Activated naive CD8-positive, alpha-beta T cell treated with anti-CD3 and anti-CD28 coated beads, Interleukin-2, amount 50 U/mL, for 24 hours (primary cell): Measurements from ENCODE around the gene GRK6.

Experiments
- ATAC-seq: fragments of 150-1000 bp; cut with Tn5 transposase; one replicate; pipeline ENCODE4 v1.10.0; 2021
- DNase-seq: peaks from one replicate; pipeline ENCODE4 v3.0.0; 2021
- H3K27ac Mint-ChIP-seq: one replicate; pipeline ENCODE4 v1.8.0; 2021; ENCODE audit warnings: mild to moderate bottlenecking, mixed read lengths
- H3K27me3 Mint-ChIP-seq: one replicate; pipeline ENCODE4 v1.8.0; 2021; ENCODE audit warnings: mixed read lengths
- H3K36me3 Mint-ChIP-seq: one replicate; pipeline ENCODE4 v1.8.0; 2021; ENCODE audit warnings: low read depth, mixed read lengths
- H3K4me1 Mint-ChIP-seq: one replicate; pipeline ENCODE4 v1.8.0; 2021; ENCODE audit warnings: mixed read lengths
- H3K4me3 Mint-ChIP-seq: one replicate; pipeline ENCODE4 v1.8.0; 2021; ENCODE audit warnings: mild to moderate bottlenecking, moderate library complexity, mixed read lengths
- H3K9me3 Mint-ChIP-seq: one replicate; pipeline ENCODE4 v1.8.0; 2021; ENCODE audit warnings: mixed read lengths

Gene GRK6

DNA sequence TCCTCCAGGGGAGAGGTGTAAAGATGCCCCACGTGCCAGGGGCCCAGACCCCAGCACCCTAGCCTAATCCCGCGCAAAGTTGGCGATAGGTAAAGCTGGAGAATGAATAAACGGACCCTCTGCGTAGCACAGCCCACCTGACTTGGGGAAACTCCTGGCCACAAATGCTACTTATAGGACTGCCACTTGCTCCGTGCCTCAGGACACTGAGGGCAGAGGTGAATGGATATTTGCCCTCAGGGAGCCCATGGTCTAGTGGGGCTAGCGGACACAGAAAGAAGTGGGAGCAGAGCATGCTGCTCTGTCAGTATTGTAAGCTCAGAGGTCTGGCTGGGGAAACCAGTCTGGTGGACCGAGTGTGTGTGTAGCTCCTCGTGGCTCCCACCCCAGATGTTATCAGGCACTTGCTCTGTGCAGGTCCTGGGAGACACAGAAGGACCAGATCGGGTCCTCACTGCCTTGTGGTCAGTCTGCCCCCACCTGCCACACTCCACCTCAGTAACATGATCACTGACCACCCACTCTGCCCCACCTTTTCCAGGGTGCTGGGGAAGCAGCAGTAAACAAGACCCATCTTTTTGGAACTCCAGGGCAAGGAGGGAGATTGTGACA, 841 bp downstream of the GRK6 start:
- DNase-seq = no peak

DNA sequence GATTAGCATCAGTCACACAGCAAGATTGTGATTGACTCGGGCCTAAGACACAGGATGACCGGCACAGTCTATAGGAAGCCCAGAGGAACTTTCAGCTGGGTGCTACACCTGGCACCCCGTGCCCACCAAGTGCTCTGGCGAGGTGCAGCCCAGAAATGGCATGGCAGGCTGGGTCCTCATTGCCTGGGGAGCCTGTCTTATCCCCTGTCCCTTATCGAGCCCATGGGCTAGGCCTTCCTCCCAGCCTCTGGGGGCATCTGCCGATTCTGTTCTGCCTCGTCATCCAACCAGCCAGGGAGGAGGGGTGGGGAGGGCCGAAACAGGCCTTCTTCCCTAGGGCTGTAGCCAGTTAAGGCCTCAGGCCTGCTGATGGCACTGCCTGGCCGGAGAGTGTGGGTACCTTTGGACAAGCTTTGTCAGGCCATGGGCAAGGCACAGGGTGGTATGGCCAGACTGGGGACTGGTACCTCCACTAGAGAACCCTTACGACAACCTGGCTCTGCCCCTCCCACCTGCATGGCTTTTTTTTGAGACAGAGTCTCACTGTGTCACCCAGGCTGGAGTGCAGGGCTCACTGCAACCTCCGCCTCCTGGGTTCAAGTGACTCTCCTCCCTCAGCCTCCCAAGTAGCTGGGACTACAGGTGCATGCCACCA, 1.6 kb downstream of the GRK6 start:
- peak; percentile 54 for DNase-seq
- H3K4me1 Mint-ChIP-seq = peaks cover 69% of the 10 kb centered on the region
- peak overlapping the region; percentile 91 for H3K4me3 Mint-ChIP-seq
- no peak for ATAC-seq
- peaks cover 3% of the 10 kb centered on the region for H3K27me3 Mint-ChIP-seq
- H3K9me3 Mint-ChIP-seq = no peaks in the 10 kb centered on the region
- H3K27ac Mint-ChIP-seq = peak overlapping the region; percentile 87
- peaks cover 32% of the 10 kb centered on the region for H3K36me3 Mint-ChIP-seq

More for the DNA sequence above, 841 bp downstream of the GRK6 start:
- Mint-ChIP-seq H3K4me1 (peaks cover 63% of the 10 kb centered on the region), H3K27me3 (peaks cover 3% of the 10 kb centered on the region), H3K4me3 (peak overlapping the region; percentile 91), H3K27ac (peak overlapping the region; percentile 87), H3K9me3 (no peaks in the 10 kb centered on the region), H3K36me3 (peaks cover 32% of the 10 kb centered on the region)
- no peak for ATAC-seq

DNA sequence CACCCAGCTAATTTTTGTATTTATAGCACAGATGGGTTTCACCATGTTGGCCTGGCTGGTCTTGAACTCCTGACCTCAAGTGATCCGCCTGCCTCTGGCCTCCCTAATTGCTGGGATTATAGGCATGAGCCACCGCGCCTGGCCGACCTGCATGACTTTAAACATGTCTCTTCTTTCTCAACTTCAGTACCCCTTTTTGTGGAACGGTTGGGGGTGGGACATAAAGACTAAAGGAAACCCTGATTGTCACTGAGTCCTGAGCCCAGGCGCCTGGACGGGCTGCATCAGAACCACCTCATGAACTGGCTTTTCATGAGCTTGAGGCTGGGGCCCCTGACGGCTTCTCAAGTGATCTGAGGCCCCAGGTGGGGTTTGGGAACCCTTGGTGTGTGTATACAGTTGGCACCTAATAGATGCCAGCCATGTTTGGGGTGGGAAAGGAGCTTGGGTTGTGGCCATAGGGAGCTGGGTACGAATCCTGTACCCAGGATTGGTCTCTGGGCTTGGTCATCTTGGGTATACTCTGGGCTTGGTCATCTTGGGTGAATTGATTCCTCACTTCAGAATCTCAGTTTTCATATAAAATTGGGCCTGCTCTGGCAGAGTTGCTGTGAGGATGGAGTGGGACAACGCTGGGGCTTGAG, 2.2 kb downstream of the GRK6 start:
- Mint-ChIP-seq H3K36me3 (peaks cover 35% of the 10 kb centered on the region), H3K4me1 (peaks cover 74% of the 10 kb centered on the region), H3K27ac (peak overlapping the region; percentile 87), H3K9me3 (no peaks in the 10 kb centered on the region), H3K27me3 (peaks cover 3% of the 10 kb centered on the region), H3K4me3 (peak overlapping the region; percentile 91)
- no peak for ATAC-seq
- no peak for DNase-seq

DNA sequence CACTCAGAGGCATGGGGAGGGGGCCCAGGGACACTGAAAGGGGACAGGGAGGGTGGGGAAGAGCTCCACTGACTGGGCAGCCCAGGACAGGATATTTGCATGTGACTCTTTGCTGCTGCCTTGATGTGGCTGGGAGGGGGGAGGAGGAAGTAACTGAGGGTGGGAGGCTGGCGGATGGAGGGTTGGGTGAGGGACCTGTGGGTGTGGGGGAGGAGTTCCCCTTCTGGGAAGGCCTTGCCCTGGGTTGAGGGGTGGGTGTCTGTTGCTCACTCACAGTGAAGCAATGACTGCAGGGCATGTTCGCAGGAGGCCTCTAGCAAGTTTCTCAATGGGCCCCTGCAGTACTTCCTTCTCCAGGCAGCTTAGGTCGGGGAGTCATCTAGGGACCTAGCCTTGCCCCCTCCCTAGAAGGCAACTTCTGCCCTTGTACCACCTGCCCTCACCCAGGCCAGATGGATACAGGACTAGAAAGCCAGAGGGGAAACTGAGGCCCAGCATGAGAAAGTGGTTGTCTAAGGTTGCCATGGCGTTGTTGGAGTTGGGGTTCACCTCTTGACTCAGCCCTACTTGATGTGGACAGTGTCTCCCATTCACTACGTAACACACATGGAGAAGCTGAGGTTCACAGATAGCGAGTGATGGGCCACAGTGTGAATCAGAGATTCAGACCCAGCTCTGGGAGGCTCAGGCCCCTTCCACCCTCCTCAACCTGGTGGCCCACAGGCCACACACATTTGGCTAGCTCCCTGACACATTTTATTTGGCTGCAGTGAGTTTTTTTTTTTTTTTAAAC, 3.0 kb downstream of the GRK6 start:
- H3K27ac Mint-ChIP-seq = peak overlapping the region; percentile 87
- peaks cover 82% of the 10 kb centered on the region for H3K4me1 Mint-ChIP-seq
- H3K36me3 Mint-ChIP-seq = peaks cover 40% of the 10 kb centered on the region
- H3K9me3 Mint-ChIP-seq = no peaks in the 10 kb centered on the region
- H3K4me3 Mint-ChIP-seq = peak overlapping the region; percentile 91
- ATAC-seq (peak; percentile 33), DNase-seq (peak; percentile 89)
- peaks cover 3% of the 10 kb centered on the region for H3K27me3 Mint-ChIP-seq

DNA sequence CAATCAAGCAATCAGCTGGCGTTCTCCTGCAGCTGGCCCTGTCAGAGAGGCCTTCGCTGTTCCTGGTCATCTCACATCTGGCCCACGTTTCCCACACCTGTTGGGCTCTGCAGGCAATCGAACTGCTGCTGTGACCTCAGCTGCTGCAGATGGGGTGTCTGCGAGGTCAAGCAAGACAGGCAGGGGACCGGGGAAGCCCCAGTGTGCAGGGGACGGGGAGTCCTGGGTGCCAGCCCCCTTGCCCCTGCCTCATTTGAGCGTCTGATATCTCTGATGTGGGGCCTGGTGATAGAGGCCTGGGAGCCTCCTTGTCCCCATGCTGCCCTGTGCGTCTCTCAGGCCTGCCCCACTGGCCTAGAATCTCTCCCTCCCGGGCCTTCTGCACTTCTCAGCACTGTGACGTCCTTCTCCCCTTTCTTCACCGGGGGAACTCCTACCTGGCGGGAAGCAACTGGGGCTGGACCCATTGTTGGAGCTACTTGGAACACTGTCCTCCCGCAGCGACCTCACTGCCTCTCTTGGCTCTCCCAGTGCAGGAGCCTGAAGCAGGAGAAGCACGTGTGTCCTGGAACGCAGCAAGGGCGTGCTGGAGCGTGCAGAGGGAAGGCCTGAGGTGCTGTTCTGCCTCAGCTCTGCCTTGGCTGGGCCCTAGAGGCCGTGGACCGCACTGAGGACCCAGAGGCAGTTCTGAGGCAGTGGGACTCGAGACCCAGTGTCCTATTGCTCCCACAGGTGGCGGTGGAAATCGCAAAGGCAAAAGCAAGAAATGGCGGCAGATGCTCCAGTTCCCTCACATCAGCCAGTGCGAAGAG, 3.9 kb downstream of the GRK6 start:
- Mint-ChIP-seq H3K27ac (peak overlapping the region; percentile 87), H3K9me3 (no peaks in the 10 kb centered on the region), H3K36me3 (peaks cover 42% of the 10 kb centered on the region), H3K4me3 (peak overlapping the region; percentile 91), H3K4me1 (peaks cover 84% of the 10 kb centered on the region), H3K27me3 (peaks cover 3% of the 10 kb centered on the region)
- DNase-seq (no peak), ATAC-seq (no peak)

DNA sequence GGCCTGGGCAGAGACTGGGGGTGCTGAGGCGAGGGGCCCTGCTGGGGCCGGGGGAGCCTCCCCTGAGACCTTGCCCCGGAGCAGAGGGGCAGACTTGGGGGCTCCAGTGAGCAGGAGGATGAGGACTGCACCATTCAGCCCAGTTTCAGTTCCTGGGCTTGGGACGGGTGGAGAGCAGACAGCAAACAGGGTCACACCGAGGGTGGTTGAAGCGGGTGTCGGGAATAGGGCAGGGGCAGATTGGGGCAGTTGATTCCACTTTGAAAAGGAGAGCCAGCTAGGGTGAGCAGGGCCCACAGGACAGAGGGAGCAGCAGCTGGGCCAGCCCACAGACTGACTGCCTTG, 4.5 kb downstream of the GRK6 start:
- Mint-ChIP-seq H3K36me3 (peaks cover 46% of the 10 kb centered on the region), H3K27me3 (peaks cover 3% of the 10 kb centered on the region)

DNA sequence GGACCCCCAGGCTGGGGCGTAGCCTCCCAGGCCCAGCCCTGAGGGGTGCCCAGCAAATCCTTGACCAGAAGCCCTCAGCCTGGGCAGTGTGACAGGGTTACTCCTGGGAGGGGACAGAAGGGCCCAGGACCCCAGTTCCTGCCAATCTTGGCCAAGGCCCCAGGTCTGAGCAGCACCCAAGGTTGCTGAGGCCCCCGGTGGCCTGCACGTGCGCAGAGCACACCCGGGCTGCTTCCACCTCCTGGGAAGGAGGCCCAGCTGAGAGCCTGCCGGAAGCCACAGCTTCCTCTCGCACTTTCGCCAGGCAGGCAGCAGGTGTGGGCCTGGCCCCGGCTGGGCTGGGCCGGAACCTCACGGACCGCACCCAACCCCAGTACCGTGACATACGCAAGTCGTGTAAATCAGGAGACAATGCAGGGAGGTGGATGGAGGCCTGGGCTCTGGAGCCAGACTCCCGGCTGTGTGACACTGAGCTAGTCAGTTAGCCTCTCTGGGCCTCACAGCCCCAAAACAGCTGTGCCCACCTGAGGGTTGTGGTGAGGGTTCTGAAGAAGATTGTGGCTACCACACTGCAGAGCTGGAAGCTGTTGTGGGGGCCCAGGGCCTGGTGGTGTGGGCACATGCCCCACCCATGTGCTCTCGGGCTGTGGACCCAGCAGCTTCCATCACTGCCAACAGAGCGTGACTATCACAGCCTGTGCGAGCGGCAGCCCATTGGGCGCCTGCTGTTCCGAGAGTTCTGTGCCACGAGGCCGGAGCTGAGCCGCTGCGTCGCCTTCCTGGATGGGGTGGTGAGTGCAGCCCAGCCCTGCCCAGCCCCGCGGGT, 5.1 kb downstream of the GRK6 start:
- peak overlapping the region; percentile 87 for H3K27ac Mint-ChIP-seq
- peak overlapping the region; percentile 91 for H3K4me3 Mint-ChIP-seq
- ATAC-seq (peak; percentile 56), DNase-seq (peak; percentile 80)
- no peaks in the 10 kb centered on the region for H3K9me3 Mint-ChIP-seq
- no peaks in the 10 kb centered on the region for H3K27me3 Mint-ChIP-seq
- peaks cover 83% of the 10 kb centered on the region for H3K4me1 Mint-ChIP-seq
- H3K36me3 Mint-ChIP-seq = peaks cover 47% of the 10 kb centered on the region

More for the DNA sequence above, 4.5 kb downstream of the GRK6 start:
- DNase-seq = no peak
- peaks cover 85% of the 10 kb centered on the region for H3K4me1 Mint-ChIP-seq
- H3K27ac Mint-ChIP-seq = peak overlapping the region; percentile 87
- peak overlapping the region; percentile 91 for H3K4me3 Mint-ChIP-seq
- no peak for ATAC-seq
- no peaks in the 10 kb centered on the region for H3K9me3 Mint-ChIP-seq

DNA sequence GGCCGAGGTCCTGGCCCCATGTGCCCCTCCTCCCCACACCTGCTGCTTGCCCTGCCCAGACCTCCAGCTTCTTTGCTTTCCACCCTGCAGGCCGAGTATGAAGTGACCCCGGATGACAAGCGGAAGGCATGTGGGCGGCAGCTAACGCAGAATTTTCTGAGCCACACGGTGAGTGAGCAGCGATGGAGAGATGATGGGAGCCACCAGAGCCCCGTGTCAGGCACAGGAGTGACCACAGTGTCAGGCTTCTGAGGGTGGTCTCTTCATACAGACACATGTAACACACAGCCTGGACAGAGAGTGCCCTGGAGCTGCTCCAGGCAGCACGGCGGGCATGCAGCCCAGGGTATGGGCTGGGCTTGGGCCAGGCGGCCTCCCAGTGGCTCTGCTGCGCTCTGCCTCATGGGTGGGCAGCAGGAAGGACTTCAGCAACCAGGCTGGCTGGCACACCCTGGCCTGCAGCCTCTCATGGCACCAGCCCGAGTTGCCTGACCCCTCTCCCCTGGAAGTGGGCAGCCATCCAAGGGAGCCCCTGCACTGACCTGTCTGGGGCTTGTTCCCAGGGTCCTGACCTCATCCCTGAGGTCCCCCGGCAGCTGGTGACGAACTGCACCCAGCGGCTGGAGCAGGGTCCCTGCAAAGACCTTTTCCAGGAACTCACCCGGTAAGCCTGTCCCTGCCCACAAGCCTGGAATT, 5.8 kb downstream of the GRK6 start:
- peak overlapping the region; percentile 87 for H3K27ac Mint-ChIP-seq
- H3K27me3 Mint-ChIP-seq = no peaks in the 10 kb centered on the region
- H3K4me3 Mint-ChIP-seq = peak overlapping the region; percentile 91
- DNase-seq = peak; percentile 71
- H3K4me1 Mint-ChIP-seq = peaks cover 88% of the 10 kb centered on the region
- ATAC-seq = peak; percentile 3
- no peaks in the 10 kb centered on the region for H3K9me3 Mint-ChIP-seq
- peaks cover 51% of the 10 kb centered on the region for H3K36me3 Mint-ChIP-seq

DNA sequence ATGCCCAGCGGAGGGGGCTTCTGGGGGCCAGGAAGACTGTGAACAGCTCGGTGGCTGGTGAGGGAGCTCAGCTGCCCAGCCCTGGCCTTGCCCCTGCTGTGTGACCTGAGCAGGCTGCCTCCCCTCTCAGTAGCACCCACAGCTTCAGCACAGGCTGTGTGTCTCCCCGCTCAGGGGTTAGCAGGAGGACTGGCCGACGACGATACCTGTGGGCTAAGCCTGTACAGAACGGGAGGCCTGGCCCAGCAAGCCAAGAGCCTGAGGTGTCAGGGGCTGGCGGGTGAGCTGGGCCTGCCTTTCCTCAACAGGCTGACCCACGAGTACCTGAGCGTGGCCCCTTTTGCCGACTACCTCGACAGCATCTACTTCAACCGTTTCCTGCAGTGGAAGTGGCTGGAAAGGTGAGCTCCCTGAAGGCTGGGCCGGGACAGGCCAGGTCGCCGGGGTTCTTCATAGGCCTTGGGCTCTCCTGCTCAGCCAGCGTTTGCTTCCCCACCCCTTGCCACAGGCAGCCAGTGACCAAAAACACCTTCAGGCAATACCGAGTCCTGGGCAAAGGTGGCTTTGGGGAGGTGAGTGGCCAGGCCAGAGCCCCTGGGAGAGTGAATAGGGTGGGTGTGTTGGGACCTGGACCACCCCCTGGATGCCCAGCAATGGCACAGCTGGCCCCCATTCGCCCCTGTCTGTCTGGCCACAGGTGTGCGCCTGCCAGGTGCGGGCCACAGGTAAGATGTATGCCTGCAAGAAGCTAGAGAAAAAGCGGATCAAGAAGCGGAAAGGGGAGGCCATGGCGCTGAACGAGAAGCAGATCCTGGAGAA, 6.6 kb downstream of the GRK6 start:
- no peak for ATAC-seq

DNA sequence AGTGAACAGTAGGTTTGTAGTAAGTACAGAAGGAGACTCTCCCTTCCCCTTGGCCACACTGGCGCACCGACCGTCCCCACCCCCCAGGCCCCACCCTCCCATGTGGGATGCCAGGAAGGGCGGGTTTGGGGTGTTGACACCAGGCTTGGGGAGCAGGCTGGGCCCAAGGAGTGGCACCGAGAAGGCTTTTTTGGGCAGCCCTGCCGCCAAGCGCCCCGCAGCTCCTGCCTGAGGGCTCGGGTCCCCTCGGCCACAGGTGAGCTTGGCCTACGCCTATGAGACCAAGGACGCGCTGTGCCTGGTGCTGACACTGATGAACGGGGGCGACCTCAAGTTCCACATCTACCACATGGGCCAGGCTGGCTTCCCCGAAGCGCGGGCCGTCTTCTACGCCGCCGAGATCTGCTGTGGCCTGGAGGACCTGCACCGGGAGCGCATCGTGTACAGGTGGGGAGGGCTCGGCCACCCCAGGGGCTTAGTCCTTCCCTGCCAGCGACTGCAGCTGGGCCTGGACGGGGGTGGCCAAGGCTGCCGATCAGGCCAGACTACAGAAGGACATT, 7.3 kb downstream of the GRK6 start:
- no peaks in the 10 kb centered on the region for H3K27me3 Mint-ChIP-seq
- H3K27ac Mint-ChIP-seq = peak overlapping the region; percentile 87
- no peak for DNase-seq
- peak overlapping the region; percentile 58 for H3K4me3 Mint-ChIP-seq
- H3K9me3 Mint-ChIP-seq = no peaks in the 10 kb centered on the region
- H3K4me1 Mint-ChIP-seq = peaks cover 86% of the 10 kb centered on the region
- H3K36me3 Mint-ChIP-seq = peaks cover 56% of the 10 kb centered on the region
- no peak for ATAC-seq

More for the DNA sequence above, 6.6 kb downstream of the GRK6 start:
- H3K4me3 Mint-ChIP-seq = peak overlapping the region; percentile 91
- H3K27ac Mint-ChIP-seq = peak overlapping the region; percentile 60
- no peak for DNase-seq
- H3K36me3 Mint-ChIP-seq = peaks cover 51% of the 10 kb centered on the region
- no peaks in the 10 kb centered on the region for H3K27me3 Mint-ChIP-seq
- no peaks in the 10 kb centered on the region for H3K9me3 Mint-ChIP-seq
- peaks cover 88% of the 10 kb centered on the region for H3K4me1 Mint-ChIP-seq

DNA sequence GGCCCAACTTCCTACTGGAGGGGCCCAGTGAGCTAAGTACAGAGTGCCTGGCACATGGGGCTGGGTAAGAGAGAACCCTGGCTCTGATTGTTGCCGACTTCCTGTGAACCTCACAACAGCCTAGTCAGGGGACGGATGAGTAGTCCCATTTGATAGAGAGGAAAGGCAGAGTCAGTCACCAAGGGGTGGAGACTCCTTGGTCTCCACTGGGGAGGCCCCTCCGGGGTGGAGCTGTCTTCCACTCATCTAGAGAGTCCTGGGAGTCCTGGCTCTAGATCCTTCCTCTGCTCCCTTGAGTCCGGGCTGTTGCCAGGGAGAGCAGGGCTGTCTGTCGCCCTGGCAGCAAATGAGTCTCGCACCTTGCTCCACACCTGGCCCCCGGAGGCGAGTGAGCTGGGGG, 8.0 kb downstream of the GRK6 start:
- DNase-seq (peak; percentile 63), ATAC-seq (peak; percentile 67)
- no peaks in the 10 kb centered on the region for H3K27me3 Mint-ChIP-seq
- H3K9me3 Mint-ChIP-seq = no peaks in the 10 kb centered on the region
- H3K4me1 Mint-ChIP-seq = peaks cover 85% of the 10 kb centered on the region
- peak overlapping the region; percentile 87 for H3K27ac Mint-ChIP-seq
- H3K4me3 Mint-ChIP-seq = peak overlapping the region; percentile 58
- peaks cover 56% of the 10 kb centered on the region for H3K36me3 Mint-ChIP-seq
